GM12865 (cell line): ENCODE data around the gene EPRS1.
"Not testable (repeated sequence)": the region's sequence is repeated elsewhere in the genome, so short reads cannot be mapped to it uniquely, and the experiment has no call there.

Experiments used
- DNase-seq: peaks from one replicate; pipeline ENCODE4 v3.0.0; 2010; ENCODE audit warnings: low read depth
- H3K4me3 ChIP-seq: 2 replicates; pipeline ENCODE4 v1.5.1; 2011; ENCODE audit warnings: mild to moderate bottlenecking, low read depth, low read length, control low read depth
- CTCF ChIP-seq: IDR thresholded peaks from 2 replicates; pipeline ENCODE4 v1.5.1; 2011; ENCODE audit warnings: low read length, control low read depth, low read depth, inconsistent platforms; ENCODE audit not compliant: insufficient read depth; ENCODE audit errors: missing control alignments

The EPRS1 gene

GRCh38 chr1:220038640-220039039, 7.7 kb downstream of the EPRS1 start:
- DNase-seq: no peak
- H3K4me3 ChIP-seq: no peak overlapping the region
- TF ChIP-seq CTCF: no peak

GRCh38 chr1:220037810-220038209, 8.5 kb downstream of the EPRS1 start:
- DNase-seq, H3K4me3 ChIP-seq: not testable (repeated sequence)

GRCh38 chr1:220032911-220033310, 13.4 kb downstream of the EPRS1 start:
- no peak for DNase-seq
- TF ChIP-seq CTCF: no peak
- H3K4me3 ChIP-seq: no peak overlapping the region

GRCh38 chr1:220031287-220031686, 15.0 kb downstream of the EPRS1 start:
- no peak overlapping the region for H3K4me3 ChIP-seq
- DNase-seq: no peak
- TF ChIP-seq CTCF: no peak

GRCh38 chr1:220028346-220028895, 17.9 kb downstream of the EPRS1 start:
- no peak for DNase-seq
- no peak overlapping the region for H3K4me3 ChIP-seq
- no peak for TF ChIP-seq CTCF

- no peak for TF ChIP-seq CTCF
- DNase-seq: no peak
These were observed 27.2 kb downstream of the EPRS1 start for GRCh38 chr1:220019071-220019470.

GRCh38 chr1:220013497-220013896, 32.8 kb downstream of the EPRS1 start:
- no peak for DNase-seq
- TF ChIP-seq CTCF: no peak
- H3K4me3 ChIP-seq: no peak overlapping the region

More at GRCh38 chr1:220019071-220019470, 27.2 kb downstream of the EPRS1 start:
- H3K4me3 ChIP-seq: no peak overlapping the region
